GM10248 (cell line): ENCODE results near the gene INSYN2A.

Experiments
- CTCF ChIA-PET: fragments of 300-600 bp; sonication (Branson Sonifier 250); formaldehyde crosslinking; extraction: SDS; loops from one replicate; lab custom pipeline; 2021; ENCODE audit warnings: antibody characterized with exemption; lab: Yijun Ruan, JAX
- POLR2A ChIA-PET: fragments of 350-650 bp; sonication (Branson Sonifier 250); formaldehyde crosslinking; extraction: SDS; loops from one replicate; lab custom pipeline; 2020; ENCODE audit warnings: antibody characterized with exemption; lab: Yijun Ruan, JAX
- DNase-seq: peaks from one replicate; pipeline ENCODE4 v3.0.0; 2012; ENCODE audit errors: extremely low spot score
- TF ChIP-seq, protein P1 (sequence below): IDR thresholded peaks from 2 replicates; pipeline ENCODE4 v1.5.1; 2012; ENCODE audit warnings: mild to moderate bottlenecking, low read depth; ENCODE audit errors: extremely low read depth, missing control alignments, control extremely low read depth

The INSYN2A gene

DNA sequence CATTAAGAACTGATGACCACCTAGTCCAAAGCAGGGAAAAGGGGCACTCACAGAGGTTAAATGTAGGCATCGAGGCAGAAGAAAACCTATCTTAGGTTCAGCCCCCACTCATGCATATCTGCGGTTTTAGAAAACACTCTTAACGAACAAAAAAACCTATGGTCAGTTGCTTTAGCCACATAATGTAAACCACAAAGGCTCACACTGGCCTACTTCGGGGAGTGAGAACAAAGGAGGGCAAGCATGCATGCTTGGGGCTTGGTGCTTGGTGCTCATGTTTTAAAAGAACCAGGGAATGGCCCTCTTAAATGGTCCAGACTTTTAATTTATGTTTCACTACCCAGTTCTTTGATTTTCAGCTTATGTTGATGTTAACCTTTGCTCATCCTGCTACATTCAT, 14.2 kb downstream of the INSYN2A start:
- TF ChIP-seq, protein P1, sequence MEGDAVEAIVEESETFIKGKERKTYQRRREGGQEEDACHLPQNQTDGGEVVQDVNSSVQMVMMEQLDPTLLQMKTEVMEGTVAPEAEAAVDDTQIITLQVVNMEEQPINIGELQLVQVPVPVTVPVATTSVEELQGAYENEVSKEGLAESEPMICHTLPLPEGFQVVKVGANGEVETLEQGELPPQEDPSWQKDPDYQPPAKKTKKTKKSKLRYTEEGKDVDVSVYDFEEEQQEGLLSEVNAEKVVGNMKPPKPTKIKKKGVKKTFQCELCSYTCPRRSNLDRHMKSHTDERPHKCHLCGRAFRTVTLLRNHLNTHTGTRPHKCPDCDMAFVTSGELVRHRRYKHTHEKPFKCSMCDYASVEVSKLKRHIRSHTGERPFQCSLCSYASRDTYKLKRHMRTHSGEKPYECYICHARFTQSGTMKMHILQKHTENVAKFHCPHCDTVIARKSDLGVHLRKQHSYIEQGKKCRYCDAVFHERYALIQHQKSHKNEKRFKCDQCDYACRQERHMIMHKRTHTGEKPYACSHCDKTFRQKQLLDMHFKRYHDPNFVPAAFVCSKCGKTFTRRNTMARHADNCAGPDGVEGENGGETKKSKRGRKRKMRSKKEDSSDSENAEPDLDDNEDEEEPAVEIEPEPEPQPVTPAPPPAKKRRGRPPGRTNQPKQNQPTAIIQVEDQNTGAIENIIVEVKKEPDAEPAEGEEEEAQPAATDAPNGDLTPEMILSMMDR: no peak
- POLR2A ChIA-PET: no interaction called here
- DNase-seq: no peak
- CTCF ChIA-PET: no interaction called here

DNA sequence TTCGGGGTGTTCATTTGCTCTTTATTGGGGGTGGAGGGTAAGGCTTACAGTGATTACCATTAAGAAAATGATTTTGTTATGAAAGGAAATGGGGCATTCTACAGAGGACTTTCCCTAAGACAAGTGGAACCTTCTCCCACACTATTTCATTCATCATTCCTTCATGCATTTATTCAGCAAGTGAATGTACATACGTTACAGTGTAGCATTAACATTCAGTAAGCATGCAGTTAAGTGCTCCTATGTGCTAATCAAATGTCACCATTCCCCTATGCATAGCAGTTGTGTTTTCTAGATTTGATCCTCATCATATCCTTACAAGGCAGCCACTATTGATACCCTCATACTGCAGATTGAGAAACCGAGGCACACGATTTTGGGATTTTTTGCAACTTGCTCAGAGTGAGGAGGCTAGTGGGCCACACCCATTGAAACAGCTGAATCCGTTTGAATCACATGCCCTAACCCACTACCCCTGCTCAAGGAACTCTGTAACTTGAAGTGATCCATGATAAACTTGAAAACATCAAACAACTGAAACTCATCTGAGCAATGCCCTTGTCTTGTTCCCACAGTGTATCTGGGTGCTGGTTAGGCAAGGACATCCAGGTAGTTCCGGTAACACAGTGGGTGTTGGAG, 16.7 kb downstream of the INSYN2A start:
- TF ChIP-seq, protein P1: no peak
- no peak for DNase-seq
- POLR2A ChIA-PET: no interaction called here
- CTCF ChIA-PET: no interaction called here

DNA sequence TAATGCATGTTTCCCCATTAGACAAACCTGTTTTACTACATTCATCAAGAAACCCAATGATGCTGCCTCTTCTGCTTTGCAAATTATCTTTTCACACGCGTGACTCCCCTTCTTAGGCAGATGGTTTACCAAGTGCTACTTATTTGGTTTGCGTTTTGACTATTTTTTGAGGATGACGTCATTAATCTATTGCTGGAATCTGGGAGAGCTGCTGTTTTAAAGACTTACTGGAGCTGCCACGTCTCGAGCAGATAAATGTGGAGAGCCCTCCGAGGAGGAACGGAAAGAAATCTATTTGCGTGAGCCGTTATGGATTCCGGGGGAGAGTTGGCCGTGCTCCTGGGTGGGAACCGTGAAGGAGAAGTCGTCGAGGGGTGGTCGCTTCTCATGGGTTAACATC, 19.7 kb downstream of the INSYN2A start:
- TF ChIP-seq, protein P1: no peak
- CTCF ChIA-PET: no interaction called here
- POLR2A ChIA-PET: no interaction called here
- DNase-seq: no peak

DNA sequence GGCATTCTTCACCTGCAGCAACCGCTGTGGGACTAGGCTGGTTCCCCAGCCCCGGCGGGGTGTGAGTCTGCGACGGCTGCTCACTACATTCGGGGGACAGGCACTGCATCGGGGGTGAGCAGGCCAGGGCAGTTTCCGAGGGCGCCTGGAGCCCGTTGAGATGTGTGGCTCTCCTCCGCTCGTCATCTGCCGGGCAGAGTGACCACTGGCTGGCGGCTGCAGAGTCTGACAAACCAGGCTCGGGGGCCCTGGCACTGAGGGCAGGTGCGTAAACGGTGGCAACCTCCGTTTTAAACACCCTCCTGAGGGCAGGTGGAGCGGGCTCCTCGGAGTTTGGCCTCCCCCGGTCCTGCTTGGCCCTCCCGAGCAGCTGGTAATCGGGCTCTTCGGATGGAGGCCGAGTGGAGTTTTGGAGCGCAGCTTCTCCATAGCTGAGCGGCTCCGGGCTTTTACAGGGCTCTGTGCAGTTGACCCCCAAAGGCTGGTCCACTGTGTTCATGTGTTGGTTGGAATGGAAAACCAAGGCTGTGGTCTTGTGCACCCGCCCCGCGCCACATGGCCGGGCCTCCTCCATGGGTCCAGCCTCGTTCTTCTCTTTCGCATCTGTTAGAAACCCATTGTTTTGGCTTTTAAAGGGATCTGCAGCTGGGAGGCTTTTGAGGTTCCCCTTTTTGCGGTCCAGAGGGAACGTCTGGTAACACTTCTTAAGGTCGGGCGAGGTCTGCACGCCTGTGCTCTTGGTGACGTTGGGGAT, 20.9 kb downstream of the INSYN2A start:
- CTCF ChIA-PET: no interaction called here
- TF ChIP-seq, protein P1: no peak
- no peak for DNase-seq
- POLR2A ChIA-PET: no interaction called here

DNA sequence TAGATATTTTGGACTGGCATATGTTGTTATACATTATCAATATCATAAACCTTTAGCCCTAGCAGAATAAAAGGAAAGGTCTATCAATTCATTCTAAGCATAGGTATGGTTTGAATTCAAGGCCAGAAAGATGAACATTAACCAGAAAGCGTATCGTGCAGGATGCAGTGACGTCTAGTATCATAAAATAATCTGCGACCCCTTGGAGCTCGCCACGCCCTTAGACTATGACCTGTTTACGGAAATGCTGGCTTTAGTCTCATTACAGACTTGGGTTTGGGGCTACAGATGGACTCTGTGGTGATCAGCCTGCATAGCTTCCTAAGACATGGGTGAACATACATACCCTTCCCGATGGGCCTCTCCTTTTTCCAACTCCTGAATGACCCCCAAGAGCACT, 21.5 kb downstream of the INSYN2A start:
- no peak for DNase-seq
- CTCF ChIA-PET: interaction anchor here (1.0 kb wide), 1 partner anchor 14 kb away, joined by 3 read pairs; no protein-coding TSS in a partner anchor
- POLR2A ChIA-PET: no interaction called here
- TF ChIP-seq, protein P1: no peak

DNA sequence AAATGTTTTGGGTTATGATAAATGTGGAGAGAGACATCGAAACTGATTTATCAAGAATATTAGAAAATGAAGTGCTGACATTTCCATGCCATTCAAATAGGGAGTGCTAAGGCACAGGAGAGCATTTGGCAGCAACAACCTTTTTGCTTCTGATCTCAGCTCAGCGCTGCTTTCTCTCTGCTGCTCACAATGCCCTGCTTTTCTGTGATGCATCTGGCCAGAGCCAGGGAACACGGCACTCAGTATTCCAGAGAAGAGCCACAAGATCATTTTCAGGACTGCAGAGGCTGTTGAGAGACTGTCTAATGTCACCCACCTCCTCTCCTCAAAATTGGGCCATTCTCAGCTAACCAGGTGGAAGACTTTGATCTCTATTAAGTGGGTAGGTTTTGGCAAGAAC, 28.1 kb downstream of the INSYN2A start:
- ChIA-PET CTCF (no interaction called here), POLR2A (no interaction called here)
- no peak for DNase-seq
- TF ChIP-seq, protein P1: no peak
